ENCODE results near the gene COG7. TPM values are rescaled to one million over a fixed set of nuclear protein-coding genes. Genes with fewer than 3 reads are reported as not detected.

The COG7 gene
- total RNA-seq, 1 experiment from 2014 or later = 17.9 TPM

GRCh38 chr16:23414731-23415130, 38.3 kb downstream of the COG7 start:
- Histone ChIP-seq H3K14ac (ENCODE audit: insufficient read depth, low read length) (no peak overlapping the region), H3K9ac (ENCODE audit: extremely low read depth, insufficient read length, low read length) (no peak overlapping the region), H3K27ac (ENCODE audit: insufficient read length, low read depth, low read length) (no peak overlapping the region), H3T11ph (ENCODE audit: low read length) (no peak overlapping the region), H2BK20ac (ENCODE audit: low read depth, low read length, poor library complexity, severe bottlenecking) (no peak overlapping the region), H2AK5ac (ENCODE audit: insufficient read length, low read length) (no peak overlapping the region), H3K4ac (ENCODE audit: low read depth, low read length) (no peak overlapping the region), H3K79me2 (ENCODE audit: insufficient read depth, low read length) (no peaks in the 10 kb centered on the region), H3K23me2 (ENCODE audit: insufficient read length, low read depth, low read length, poor library complexity, severe bottlenecking) (no peaks in the 10 kb centered on the region), H2AFZ (ENCODE audit: low read length) (no peak overlapping the region), H4K91ac (ENCODE audit: insufficient read length, low read depth, low read length) (no peak overlapping the region), H2BK12ac (ENCODE audit: insufficient read length, low read depth, low read length) (no peak overlapping the region), H3K18ac (ENCODE audit: insufficient read length, low read depth, low read length) (no peak overlapping the region), H3K79me1 (ENCODE audit: insufficient read depth, low read depth, low read length, poor library complexity, severe bottlenecking) (no peaks in the 10 kb centered on the region), H3K4me2 (ENCODE audit: insufficient read depth, insufficient read length, low read length) (no peak overlapping the region), H3K23ac (ENCODE audit: insufficient read length, low read depth, low read length) (no peak overlapping the region), H2BK5ac (ENCODE audit: insufficient read length, low read length) (no peak overlapping the region), H2BK120ac (ENCODE audit: low read depth, low read length, poor library complexity, severe bottlenecking) (no peak overlapping the region), H4K5ac (ENCODE audit: insufficient read length, low read depth, low read length) (no peak overlapping the region), H3K27me3 (ENCODE audit: insufficient read depth, low read length) (no peaks in the 10 kb centered on the region), H3K56ac (ENCODE audit: insufficient read length, low read depth, low read length) (no peak overlapping the region), H4K20me1 (ENCODE audit: control insufficient read depth, insufficient read depth, insufficient read length) (no peaks in the 10 kb centered on the region), H3K4me1 (ENCODE audit: insufficient read depth, low read length) (peaks cover 3% of the 10 kb centered on the region; the same call in 1 of the 2 replicates), H3K9me3 (ENCODE audit: control insufficient read depth, low read depth, low read length) (no peaks in the 10 kb centered on the region), H4K8ac (replicated peaks; ENCODE audit: insufficient read length, low read depth, low read length) (no peak overlapping the region), H2BK15ac (ENCODE audit: low read depth, low read length) (no peak overlapping the region)
- WGBS (ENCODE audit: extremely low coverage, insufficient read length, low lambda C conversion rate) = no CpG with 5 or more reads among the region's 6 CpGs
- H3K27ac Mint-ChIP-seq = no peak overlapping the region
- H3K36me3 Mint-ChIP-seq (ENCODE audit: insufficient read depth in 1 of 3, low read depth in 3 of 3) = peaks cover 5 to 48% (median 32%) of the 10 kb centered on the region in 3 experiments; a peak in 6 of 7 replicates
- DNase-seq = no peak
- H3K9me3 Mint-ChIP-seq = no peaks in the 10 kb centered on the region
- no peak overlapping the region for H3K4me3 Mint-ChIP-seq
- TF ChIP-seq, protein P1, sequence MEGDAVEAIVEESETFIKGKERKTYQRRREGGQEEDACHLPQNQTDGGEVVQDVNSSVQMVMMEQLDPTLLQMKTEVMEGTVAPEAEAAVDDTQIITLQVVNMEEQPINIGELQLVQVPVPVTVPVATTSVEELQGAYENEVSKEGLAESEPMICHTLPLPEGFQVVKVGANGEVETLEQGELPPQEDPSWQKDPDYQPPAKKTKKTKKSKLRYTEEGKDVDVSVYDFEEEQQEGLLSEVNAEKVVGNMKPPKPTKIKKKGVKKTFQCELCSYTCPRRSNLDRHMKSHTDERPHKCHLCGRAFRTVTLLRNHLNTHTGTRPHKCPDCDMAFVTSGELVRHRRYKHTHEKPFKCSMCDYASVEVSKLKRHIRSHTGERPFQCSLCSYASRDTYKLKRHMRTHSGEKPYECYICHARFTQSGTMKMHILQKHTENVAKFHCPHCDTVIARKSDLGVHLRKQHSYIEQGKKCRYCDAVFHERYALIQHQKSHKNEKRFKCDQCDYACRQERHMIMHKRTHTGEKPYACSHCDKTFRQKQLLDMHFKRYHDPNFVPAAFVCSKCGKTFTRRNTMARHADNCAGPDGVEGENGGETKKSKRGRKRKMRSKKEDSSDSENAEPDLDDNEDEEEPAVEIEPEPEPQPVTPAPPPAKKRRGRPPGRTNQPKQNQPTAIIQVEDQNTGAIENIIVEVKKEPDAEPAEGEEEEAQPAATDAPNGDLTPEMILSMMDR (conservative IDR thresholded peaks at IDR 0.05) = no peak
- peaks cover 11% of the 10 kb centered on the region in 2 experiments for H3K4me1 Mint-ChIP-seq
- no peaks in the 10 kb centered on the region for H3K27me3 Mint-ChIP-seq (ENCODE audit: low read depth)

Data from H9 (cell line).